ENCODE measurements around the gene MCF2L. TPM values are rescaled to one million over a fixed set of nuclear protein-coding genes. Genes with fewer than 3 reads are reported as not detected.
A peak's percentile ranks its signal among the peaks of the same experiment; 100 is the strongest.
"Not testable (repeated sequence)": the region's sequence is repeated elsewhere in the genome, so short reads cannot be mapped to it uniquely, and the experiment has no call there.

Gene MCF2L
- total RNA-seq, 1 donor from 2014 or later: 90.0 TPM

DNA sequence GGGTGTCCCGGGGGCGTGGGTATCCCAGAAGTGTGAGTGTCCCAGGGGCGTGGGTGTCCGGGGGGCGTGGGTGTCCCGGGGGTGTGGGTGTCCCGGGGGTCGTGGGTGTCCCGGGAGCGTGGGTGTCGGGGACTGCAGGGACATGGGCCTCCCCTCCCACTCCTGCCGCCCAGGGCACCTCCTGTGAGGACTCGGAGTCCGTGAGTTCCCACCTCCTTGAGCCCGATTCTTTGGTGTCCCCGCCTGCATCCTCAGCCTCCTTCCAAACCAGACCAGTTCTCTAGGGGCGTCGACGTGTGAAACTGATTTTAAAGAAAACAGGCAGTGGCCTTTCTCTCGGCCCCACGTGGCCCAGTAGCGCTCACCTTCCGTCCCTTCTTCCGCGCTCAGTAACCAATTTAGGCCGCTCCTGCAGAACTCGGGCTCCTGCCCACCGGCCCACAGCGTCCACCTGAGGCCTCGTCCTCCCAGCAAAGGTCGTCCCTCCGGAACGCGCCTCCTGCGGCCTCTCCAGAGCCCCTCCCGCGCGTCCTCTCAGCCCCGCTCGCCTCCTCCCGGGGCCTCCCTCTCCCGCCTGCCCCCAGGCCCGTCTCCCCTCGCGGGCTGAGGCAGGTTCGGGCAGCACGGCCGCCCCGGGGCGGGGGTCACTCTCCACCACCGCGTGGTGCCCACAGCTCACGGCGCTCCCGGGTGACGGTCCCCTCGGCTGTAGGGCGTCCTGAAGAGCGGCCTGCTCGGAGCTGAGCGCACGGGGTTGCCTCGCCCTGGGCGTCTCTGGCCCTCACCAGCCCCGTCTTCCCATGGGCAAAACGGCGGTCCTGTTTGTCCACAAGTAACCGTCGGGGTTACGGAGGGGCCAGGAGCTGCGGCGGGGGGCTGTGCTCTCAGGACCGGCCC is 140.4 kb downstream of the MCF2L start:
- Mint-ChIP-seq H3K4me1 (ENCODE audit: low read depth) (peaks cover 11% of the 10 kb centered on the region), H3K9me3 (ENCODE audit: low read depth) (no peaks in the 10 kb centered on the region), H3K4me3 (ENCODE audit: low read depth) (peak overlapping the region; percentile 26), H3K27me3 (peaks cover 7% of the 10 kb centered on the region), H3K36me3 (ENCODE audit: insufficient read depth) (peaks cover 2% of the 10 kb centered on the region), H3K27ac (peak overlapping the region; percentile 87)
- TF ChIP-seq, protein P1, sequence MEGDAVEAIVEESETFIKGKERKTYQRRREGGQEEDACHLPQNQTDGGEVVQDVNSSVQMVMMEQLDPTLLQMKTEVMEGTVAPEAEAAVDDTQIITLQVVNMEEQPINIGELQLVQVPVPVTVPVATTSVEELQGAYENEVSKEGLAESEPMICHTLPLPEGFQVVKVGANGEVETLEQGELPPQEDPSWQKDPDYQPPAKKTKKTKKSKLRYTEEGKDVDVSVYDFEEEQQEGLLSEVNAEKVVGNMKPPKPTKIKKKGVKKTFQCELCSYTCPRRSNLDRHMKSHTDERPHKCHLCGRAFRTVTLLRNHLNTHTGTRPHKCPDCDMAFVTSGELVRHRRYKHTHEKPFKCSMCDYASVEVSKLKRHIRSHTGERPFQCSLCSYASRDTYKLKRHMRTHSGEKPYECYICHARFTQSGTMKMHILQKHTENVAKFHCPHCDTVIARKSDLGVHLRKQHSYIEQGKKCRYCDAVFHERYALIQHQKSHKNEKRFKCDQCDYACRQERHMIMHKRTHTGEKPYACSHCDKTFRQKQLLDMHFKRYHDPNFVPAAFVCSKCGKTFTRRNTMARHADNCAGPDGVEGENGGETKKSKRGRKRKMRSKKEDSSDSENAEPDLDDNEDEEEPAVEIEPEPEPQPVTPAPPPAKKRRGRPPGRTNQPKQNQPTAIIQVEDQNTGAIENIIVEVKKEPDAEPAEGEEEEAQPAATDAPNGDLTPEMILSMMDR (IDR thresholded peaks at IDR 0.05; ENCODE audit: unreplicated experiment): no peak
- DNase-seq (ENCODE audit: low spot score, unreplicated experiment): no peak

DNA sequence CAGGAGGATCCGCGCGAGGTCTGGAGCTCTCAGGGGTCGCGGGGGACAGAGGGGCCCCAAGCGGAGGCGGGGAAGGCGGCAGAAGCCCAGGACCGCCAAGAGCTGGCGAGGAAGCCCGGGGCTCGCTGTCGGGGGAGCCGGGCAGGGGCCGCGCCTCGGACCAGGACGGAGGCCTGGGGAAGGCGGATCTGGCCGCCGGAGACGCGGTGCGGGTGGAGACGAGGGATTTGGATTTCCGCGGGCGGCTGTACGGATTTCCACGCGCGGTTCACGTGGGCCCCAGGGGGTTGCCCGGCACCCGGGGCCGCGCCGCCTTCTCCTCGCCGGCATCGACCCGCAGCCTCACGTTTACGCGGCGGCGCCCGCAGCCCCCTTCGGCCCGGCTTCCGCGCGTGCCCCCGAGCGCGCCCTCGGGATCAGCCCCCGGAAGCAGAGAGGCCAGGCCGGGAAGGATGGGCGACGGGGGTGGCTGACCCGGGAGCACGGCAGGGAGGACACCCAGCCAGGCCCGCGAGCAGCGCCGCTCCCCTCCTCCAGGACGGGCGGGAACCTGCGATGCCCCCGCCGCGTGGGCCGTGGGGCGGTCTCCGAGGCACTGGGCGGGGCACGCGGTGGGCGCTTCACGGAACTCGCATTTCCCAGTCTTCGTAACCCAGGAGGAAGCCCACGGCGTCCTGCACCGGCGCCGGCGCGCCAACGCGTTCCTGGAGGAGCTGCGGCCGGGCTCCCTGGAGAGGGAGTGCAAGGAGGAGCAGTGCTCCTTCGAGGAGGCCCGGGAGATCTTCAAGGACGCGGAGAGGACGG is 141.2 kb downstream of the MCF2L start:
- H3K4me1 Mint-ChIP-seq (ENCODE audit: low read depth): peaks cover 8% of the 10 kb centered on the region
- TF ChIP-seq, protein P1 (IDR thresholded peaks at IDR 0.05; ENCODE audit: unreplicated experiment): no peak
- no peak overlapping the region for H3K27ac Mint-ChIP-seq
- H3K9me3 Mint-ChIP-seq (ENCODE audit: low read depth): no peaks in the 10 kb centered on the region
- peak overlapping the region; percentile 41 for H3K4me3 Mint-ChIP-seq (ENCODE audit: low read depth)
- H3K36me3 Mint-ChIP-seq (ENCODE audit: insufficient read depth): peaks cover 2% of the 10 kb centered on the region
- peaks cover 7% of the 10 kb centered on the region for H3K27me3 Mint-ChIP-seq
- no peak for DNase-seq (ENCODE audit: low spot score, unreplicated experiment)

DNA sequence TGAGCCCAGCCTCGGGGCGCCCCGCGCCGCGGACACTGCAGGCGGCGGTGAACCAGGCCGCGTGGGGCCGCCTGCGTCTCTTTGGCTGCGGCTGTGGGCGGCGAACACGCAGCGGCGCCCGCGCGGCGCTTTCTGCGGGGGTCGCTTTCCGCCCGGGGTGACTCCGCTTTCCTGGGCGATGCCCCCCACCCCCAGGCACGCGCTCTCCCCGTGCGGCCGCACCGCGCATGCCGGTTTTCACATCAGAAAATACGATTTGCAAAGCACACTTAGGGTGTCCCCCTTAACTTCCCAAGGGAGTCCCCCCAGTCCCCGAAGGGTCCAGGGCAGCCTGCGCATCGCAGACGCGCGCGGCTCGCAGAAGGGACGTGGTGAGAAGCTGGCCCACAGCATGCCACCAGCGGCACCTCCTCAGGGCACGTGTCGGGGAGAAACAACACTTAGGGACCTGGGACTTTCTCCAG is 141.9 kb downstream of the MCF2L start:
- peaks cover 7% of the 10 kb centered on the region for H3K27me3 Mint-ChIP-seq
- H3K27ac Mint-ChIP-seq: no peak overlapping the region
- DNase-seq (ENCODE audit: low spot score, unreplicated experiment): no peak
- H3K4me1 Mint-ChIP-seq (ENCODE audit: low read depth): peaks cover 1% of the 10 kb centered on the region
- H3K36me3 Mint-ChIP-seq (ENCODE audit: insufficient read depth): peaks cover 2% of the 10 kb centered on the region
- no peaks in the 10 kb centered on the region for H3K9me3 Mint-ChIP-seq (ENCODE audit: low read depth)
- TF ChIP-seq, protein P1 (IDR thresholded peaks at IDR 0.05; ENCODE audit: unreplicated experiment): no peak
- H3K4me3 Mint-ChIP-seq (ENCODE audit: low read depth): peak overlapping the region; percentile 52

DNA sequence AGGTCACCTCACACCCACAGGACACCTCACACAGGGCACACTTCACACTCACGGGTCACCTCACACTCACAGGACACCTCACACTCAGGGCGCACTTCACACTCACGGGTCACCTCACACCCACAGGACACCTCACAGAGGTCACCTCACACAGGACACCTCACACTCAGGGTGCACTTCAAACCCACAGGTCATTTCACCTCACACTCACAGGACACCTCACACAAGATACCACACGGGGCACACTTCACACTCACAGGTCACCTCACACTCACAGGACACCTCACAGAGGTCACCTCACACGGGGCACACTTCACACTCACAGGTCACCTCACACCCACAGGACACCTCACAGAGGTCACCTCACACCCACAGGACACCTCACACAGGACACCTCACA is 142.8 kb downstream of the MCF2L start:
- H3K27ac Mint-ChIP-seq; H3K4me3 Mint-ChIP-seq (ENCODE audit: low read depth); H3K4me1 Mint-ChIP-seq (ENCODE audit: low read depth); H3K27me3 Mint-ChIP-seq; H3K9me3 Mint-ChIP-seq (ENCODE audit: low read depth); H3K36me3 Mint-ChIP-seq (ENCODE audit: insufficient read depth): not testable (repeated sequence)
- peak; percentile 3 for DNase-seq (ENCODE audit: low spot score, unreplicated experiment)

DNA sequence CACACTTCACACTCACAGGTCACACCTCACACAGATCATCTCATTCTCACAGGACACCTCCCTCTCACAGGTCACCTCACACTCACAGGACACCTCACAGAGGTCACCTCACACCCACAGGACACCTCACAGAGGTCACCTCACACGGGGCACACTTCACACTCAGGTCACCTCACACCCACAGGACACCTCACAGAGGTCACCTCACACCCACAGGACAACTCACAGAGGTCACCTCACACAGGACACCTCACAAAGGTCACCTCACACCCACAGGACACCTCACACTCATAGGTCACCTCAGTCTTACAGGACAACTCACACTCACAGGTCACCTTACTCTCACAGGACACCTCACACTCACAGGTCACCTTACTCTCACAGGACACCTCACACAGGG is 143.5 kb downstream of the MCF2L start:
- not testable (repeated sequence) for H3K9me3 Mint-ChIP-seq (ENCODE audit: low read depth); H3K4me3 Mint-ChIP-seq (ENCODE audit: low read depth); DNase-seq (ENCODE audit: low spot score, unreplicated experiment); H3K27ac Mint-ChIP-seq; H3K4me1 Mint-ChIP-seq (ENCODE audit: low read depth); H3K36me3 Mint-ChIP-seq (ENCODE audit: insufficient read depth)
- peaks cover 12% of the 10 kb centered on the region for H3K27me3 Mint-ChIP-seq

All from progenitor cell of endocrine pancreas (in vitro differentiated cells).